H9 (cell line): ENCODE results near the gene DBX2. TPM values are rescaled to one million over a fixed set of nuclear protein-coding genes. Genes with fewer than 3 reads are reported as not detected.

Source experiments
- DNase-seq: peaks from one replicate; pipeline ENCODE4 v3.0.0-alpha.2; 2017
- H2AFZ ChIP-seq: one replicate; pipeline ENCODE4 v1.6.1; 2013; ENCODE audit warnings: mild to moderate bottlenecking, low read length, control low read depth, moderate library complexity
- H2AK5ac ChIP-seq: 2 replicates; pipeline ENCODE4 v1.6.1; 2013; ENCODE audit warnings: low read length, control low read depth, mixed read lengths; ENCODE audit not compliant: insufficient read length
- H2BK120ac ChIP-seq: one replicate; pipeline ENCODE4 v1.6.1; 2013; ENCODE audit warnings: low read depth, mild to moderate bottlenecking, low read length, control low read depth, inconsistent platforms; ENCODE audit not compliant: poor library complexity, severe bottlenecking
- H2BK12ac ChIP-seq: 2 replicates; pipeline ENCODE4 v1.6.1; 2013; ENCODE audit warnings: low read length, control low read depth, mixed read lengths, low read depth; ENCODE audit not compliant: insufficient read length
- H2BK15ac ChIP-seq: 2 replicates; pipeline ENCODE4 v1.6.1; 2013; ENCODE audit warnings: low read depth, low read length, control low read depth
- H2BK20ac ChIP-seq: one replicate; pipeline ENCODE4 v1.6.1; 2013; ENCODE audit warnings: low read depth, mild to moderate bottlenecking, low read length, control low read depth, inconsistent platforms; ENCODE audit not compliant: poor library complexity, severe bottlenecking
- H2BK5ac ChIP-seq: 2 replicates; pipeline ENCODE4 v1.6.1; 2013; ENCODE audit warnings: low read length, control low read depth, mixed read lengths; ENCODE audit not compliant: insufficient read length
- H3K14ac ChIP-seq: 2 replicates; pipeline ENCODE4 v1.6.1; 2013; ENCODE audit warnings: low read length, control low read depth; ENCODE audit not compliant: insufficient read depth
- H3K18ac ChIP-seq: 2 replicates; pipeline ENCODE4 v1.6.1; 2013; ENCODE audit warnings: low read depth, mild to moderate bottlenecking, mixed read lengths, low read length, control low read depth; ENCODE audit not compliant: insufficient read length
- H3K23ac ChIP-seq: 2 replicates; pipeline ENCODE4 v1.6.1; 2013; ENCODE audit warnings: low read length, control low read depth, mixed read lengths, low read depth; ENCODE audit not compliant: insufficient read length
- H3K23me2 ChIP-seq: 2 replicates; pipeline ENCODE4 v1.6.1; 2013; ENCODE audit warnings: low read depth, mild to moderate bottlenecking, mixed read lengths, low read length, control low read depth; ENCODE audit not compliant: insufficient read length, poor library complexity, severe bottlenecking
- H3K27ac ChIP-seq: 2 replicates; pipeline ENCODE4 v1.5.1; 2013; ENCODE audit warnings: low read length, control low read depth, mixed read lengths, low read depth; ENCODE audit not compliant: insufficient read length
- H3K27me3 ChIP-seq: 2 replicates; pipeline ENCODE4 v1.6.1; 2013; ENCODE audit warnings: low read length, control low read depth, inconsistent platforms; ENCODE audit not compliant: insufficient read depth
- H3K4ac ChIP-seq: 2 replicates; pipeline ENCODE4 v1.6.1; 2013; ENCODE audit warnings: low read depth, mild to moderate bottlenecking, control low read depth, inconsistent platforms, low read length, moderate library complexity
- H3K4me1 ChIP-seq: 2 replicates; pipeline ENCODE4 v1.6.1; 2013; ENCODE audit warnings: low read length, control low read depth, inconsistent platforms; ENCODE audit not compliant: insufficient read depth
- H3K4me2 ChIP-seq: 2 replicates; pipeline ENCODE4 v1.6.1; 2013; ENCODE audit warnings: low read length, control low read depth, mixed read lengths; ENCODE audit not compliant: insufficient read length, insufficient read depth
- H3K56ac ChIP-seq: 2 replicates; pipeline ENCODE4 v1.6.1; 2013; ENCODE audit warnings: low read depth, mild to moderate bottlenecking, mixed read lengths, low read length, control low read depth; ENCODE audit not compliant: insufficient read length
- H3K79me1 ChIP-seq: 2 replicates; pipeline ENCODE4 v1.6.1; 2013; ENCODE audit warnings: low read depth, mild to moderate bottlenecking, moderate library complexity, low read length, control low read depth, inconsistent platforms; ENCODE audit not compliant: insufficient read depth, poor library complexity, severe bottlenecking
- H3K79me2 ChIP-seq: 2 replicates; pipeline ENCODE4 v1.6.1; 2013; ENCODE audit warnings: low read length, control low read depth, inconsistent platforms; ENCODE audit not compliant: insufficient read depth
- H3K9ac ChIP-seq: 2 replicates; pipeline ENCODE4 v1.6.1; 2013; ENCODE audit warnings: low read length, control low read depth, mixed read lengths; ENCODE audit not compliant: insufficient read length; ENCODE audit errors: extremely low read depth
- H3K9me3 ChIP-seq: one replicate; pipeline ENCODE4 v1.6.1; 2013; ENCODE audit warnings: low read depth, low read length, inconsistent platforms; ENCODE audit not compliant: control insufficient read depth
- H3T11ph ChIP-seq: one replicate; pipeline ENCODE4 v1.6.1; 2013; ENCODE audit warnings: mild to moderate bottlenecking, low read length, control low read depth, inconsistent platforms
- H4K20me1 ChIP-seq: one replicate; pipeline ENCODE4 v1.6.1; 2013; ENCODE audit not compliant: control insufficient read depth, insufficient read length, insufficient read depth
- H4K5ac ChIP-seq: 2 replicates; pipeline ENCODE4 v1.6.1; 2013; ENCODE audit warnings: low read depth, mild to moderate bottlenecking, mixed read lengths, low read length, control low read depth; ENCODE audit not compliant: insufficient read length
- H4K8ac ChIP-seq: replicated peaks from 2 replicates; pipeline ENCODE4 v1.6.1; 2013; ENCODE audit warnings: low read length, control low read depth, mixed read lengths, low read depth; ENCODE audit not compliant: insufficient read length
- H4K91ac ChIP-seq: 2 replicates; pipeline ENCODE4 v1.6.1; 2013; ENCODE audit warnings: low read depth, mild to moderate bottlenecking, moderate library complexity, mixed read lengths, low read length, control low read depth; ENCODE audit not compliant: insufficient read length
- H3K27ac Mint-ChIP-seq, 3 experiments: 2 replicates in 2 of 3; 3 replicates in 1 of 3; pipeline ENCODE4 v1.8.0; 2020 to 2021; ENCODE audit warnings: mixed read lengths in 3 of 3, mild to moderate bottlenecking in 1 of 3, moderate library complexity in 1 of 3
- H3K27me3 Mint-ChIP-seq: 2 replicates; pipeline ENCODE4 v1.8.0; 2021; ENCODE audit warnings: low read depth, mild to moderate bottlenecking, moderate library complexity, mixed read lengths
- H3K36me3 Mint-ChIP-seq, 3 experiments: 2 replicates in 2 of 3; 3 replicates in 1 of 3; pipeline ENCODE4 v1.8.0; 2020 to 2021; ENCODE audit warnings: low read depth in 3 of 3, mixed read lengths in 3 of 3; ENCODE audit not compliant: insufficient read depth in 1 of 3
- H3K4me1 Mint-ChIP-seq, 2 experiments: 2 replicates each; pipeline ENCODE4 v1.8.0; 2020; ENCODE audit warnings: mixed read lengths in 2 of 2
- H3K4me3 Mint-ChIP-seq, 2 experiments: 2 replicates in 1 of 2; 3 replicates in 1 of 2; pipeline ENCODE4 v1.8.0; 2020 to 2021; ENCODE audit warnings: mild to moderate bottlenecking in 2 of 2, mixed read lengths in 2 of 2, moderate library complexity in 1 of 2
- H3K9me3 Mint-ChIP-seq, 2 experiments: 2 replicates in 1 of 2; 3 replicates in 1 of 2; pipeline ENCODE4 v1.8.0; 2020; ENCODE audit warnings: mild to moderate bottlenecking in 2 of 2, mixed read lengths in 2 of 2, moderate library complexity in 1 of 2
- CTCF ChIP-seq: fragments of 200-600 bp; sonication (generic); conservative IDR thresholded peaks from 3 replicates; pipeline ENCODE4 v1.8.0; 2021; ENCODE audit warnings: antibody characterized with exemption, mild to moderate bottlenecking
- WGBS: extraction: QIAGEN DNeasy Blood & Tissue Kit; methylation state at CpG from one replicate; pipeline ENCODE4 v1.1.7; 2013; ENCODE audit warnings: missing lambda C conversion rate, low lambda C conversion rate, mixed read lengths; ENCODE audit not compliant: insufficient read length; ENCODE audit errors: extremely low coverage; 5-methylcytosine and 5-hydroxymethylcytosine counted together
- total RNA-seq: library from RNA; stranded (reverse); gene quantifications from 2 replicates; pipeline ENCODE4 v1.2.1, GENCODE V29; 2021

DBX2 gene
- total RNA-seq, 1 experiment from 2014 or later = not detected

- Mint-ChIP-seq H3K27ac (no peak overlapping the region), H3K4me3 (no peak overlapping the region), H3K27me3 (no peaks in the 10 kb centered on the region), H3K4me1 (no peaks in the 10 kb centered on the region), H3K36me3 (no peaks in the 10 kb centered on the region), H3K9me3 (no peaks in the 10 kb centered on the region)
- no peaks in the 10 kb centered on the region for H3K27me3 ChIP-seq
- no peak overlapping the region for H3K4ac ChIP-seq
- H3K56ac ChIP-seq = no peak overlapping the region
- H4K20me1 ChIP-seq = no peaks in the 10 kb centered on the region
- no peak overlapping the region for H3K4me2 ChIP-seq
- DNase-seq = no peak
- H2BK20ac ChIP-seq = no peak overlapping the region
- no peaks in the 10 kb centered on the region for H3K4me1 ChIP-seq
- no peaks in the 10 kb centered on the region for H3K79me2 ChIP-seq
- H2BK120ac ChIP-seq = no peak overlapping the region
- WGBS = no CpG with 5 or more reads among the region's 4 CpGs
- no peak overlapping the region for H4K8ac ChIP-seq
- no peak overlapping the region for H3K27ac ChIP-seq
- H4K5ac ChIP-seq = no peak overlapping the region
- no peak for TF ChIP-seq CTCF
- no peak overlapping the region for H3K18ac ChIP-seq
- H2BK12ac ChIP-seq = no peak overlapping the region
- H2AK5ac ChIP-seq = no peak overlapping the region
- no peak overlapping the region for H3K23ac ChIP-seq
- no peak overlapping the region for H2AFZ ChIP-seq
- no peaks in the 10 kb centered on the region for H3K9me3 ChIP-seq
- H2BK15ac ChIP-seq = no peak overlapping the region
- H3K14ac ChIP-seq = no peak overlapping the region
- H3K9ac ChIP-seq = no peak overlapping the region
- H3T11ph ChIP-seq = no peak overlapping the region
- H3K79me1 ChIP-seq = no peaks in the 10 kb centered on the region
- no peak overlapping the region for H2BK5ac ChIP-seq
- no peak overlapping the region for H4K91ac ChIP-seq
- H3K23me2 ChIP-seq = no peaks in the 10 kb centered on the region
Observed at GRCh38 chr12:45010059-45010458, 40.8 kb downstream of the DBX2 start.
